CD4-positive, alpha-beta T cell treated with Interleukin-6 at 100 ng/mL for 8 hours (primary cell): Measurements from ENCODE around the gene FRMD4B.
"Not testable (repeated sequence)": the region's sequence is repeated elsewhere in the genome, so short reads cannot be mapped to it uniquely, and the experiment has no call there.

Source experiments
- DNase-seq: peaks from one replicate; pipeline ENCODE4 v3.0.0-alpha.2; 2020; ENCODE audit warnings: mixed read lengths, low spot score

FRMD4B gene

GRCh38 chr3:69322512-69322911, 63.4 kb downstream of the FRMD4B start:
- not testable (repeated sequence) for DNase-seq

GRCh38 chr3:69322158-69322509, 63.8 kb downstream of the FRMD4B start:
- DNase-seq: no peak

GRCh38 chr3:69321301-69322157, 64.4 kb downstream of the FRMD4B start:
- no peak for DNase-seq

GRCh38 chr3:69320871-69321271, 65.0 kb downstream of the FRMD4B start:
- DNase-seq: no peak

- no peak for DNase-seq
Observed at GRCh38 chr3:69319652-69320051, 66.2 kb downstream of the FRMD4B start.

GRCh38 chr3:69318410-69318809, 67.5 kb downstream of the FRMD4B start:
- DNase-seq: no peak

GRCh38 chr3:69313251-69313650, 72.6 kb downstream of the FRMD4B start:
- no peak for DNase-seq

- no peak for DNase-seq
Observed at GRCh38 chr3:69309814-69310213, 76.1 kb downstream of the FRMD4B start.

GRCh38 chr3:69306239-69307185, 79.4 kb downstream of the FRMD4B start:
- peak; percentile 73 for DNase-seq

- DNase-seq: no peak
Observed at GRCh38 chr3:69305011-69305410, 80.9 kb downstream of the FRMD4B start.

- no peak for DNase-seq
Observed at GRCh38 chr3:69304396-69304795, 81.5 kb downstream of the FRMD4B start.

- DNase-seq: no peak
Observed at GRCh38 chr3:69300296-69300695, 85.6 kb downstream of the FRMD4B start.

- DNase-seq: no peak
Observed at GRCh38 chr3:69299344-69299743, 86.5 kb downstream of the FRMD4B start.

GRCh38 chr3:69297501-69297900, 88.4 kb downstream of the FRMD4B start:
- no peak for DNase-seq

GRCh38 chr3:69296995-69297394, 88.9 kb downstream of the FRMD4B start:
- no peak for DNase-seq

GRCh38 chr3:69294014-69294766, 91.7 kb downstream of the FRMD4B start:
- DNase-seq: no peak

GRCh38 chr3:69292959-69293574, 92.8 kb downstream of the FRMD4B start:
- no peak for DNase-seq

GRCh38 chr3:69292185-69292584, 93.7 kb downstream of the FRMD4B start:
- no peak for DNase-seq

GRCh38 chr3:69290430-69290829, 95.5 kb downstream of the FRMD4B start:
- no peak for DNase-seq

- DNase-seq: no peak
Observed at GRCh38 chr3:69290006-69290405, 95.9 kb downstream of the FRMD4B start.

GRCh38 chr3:69288161-69288895, 97.6 kb downstream of the FRMD4B start:
- DNase-seq: no peak
